SU-DHL-6 (cell line): ENCODE measurements around the gene TDP1.

Experiments
- CTCF ChIP-seq: fragments of 200-600 bp; sonication (generic); IDR thresholded peaks from one replicate; pipeline ENCODE4 v1.5.1; 2017; ENCODE audit warnings: antibody characterized with exemption, mild to moderate bottlenecking, low read length, moderate library complexity; ENCODE audit not compliant: insufficient read depth, poor library complexity, severe bottlenecking
- EZH2phosphoT487 ChIP-seq: fragments of 200-600 bp; sonication (generic), shearing (Covaris generic); conservative IDR thresholded peaks from 2 replicates; pipeline ENCODE4 v1.6.1; 2018; ENCODE audit warnings: mild to moderate bottlenecking, antibody characterized with exemption, low read length, moderate library complexity, mixed read lengths

GRCh38 chr14:90060965-90061684 is 105.4 kb downstream of the TDP1 start:
- no peak for TF ChIP-seq CTCF
- no peak for TF ChIP-seq EZH2phosphoT487
